DOHH2 (cell line): Measurements from ENCODE around the gene RRM2.

Experiments used
- H3F3A ChIP-seq: fragments of 200-600 bp; sonication (generic), shearing (Covaris generic); 2 replicates; pipeline ENCODE4 v1.6.0; 2016; ENCODE audit warnings: antibody characterized with exemption, mild to moderate bottlenecking; ENCODE audit not compliant: control insufficient read depth, insufficient read depth
- H3K27ac ChIP-seq: fragments of 200-600 bp; sonication (generic); 2 replicates; pipeline ENCODE4 v1.5.1; 2014; ENCODE audit warnings: low read depth, mild to moderate bottlenecking, low read length, moderate library complexity
- H3K27me3 ChIP-seq: fragments of 200-600 bp; sonication (generic); 2 replicates; pipeline ENCODE4 v1.6.1; 2014; ENCODE audit warnings: mild to moderate bottlenecking, low read length, mixed read lengths; ENCODE audit not compliant: control insufficient read depth
- H3K36me3 ChIP-seq: fragments of 200-600 bp; sonication (generic); 2 replicates; pipeline ENCODE4 v1.6.1; 2014; ENCODE audit warnings: mild to moderate bottlenecking, low read length, moderate library complexity, mixed read lengths; ENCODE audit not compliant: control insufficient read depth
- H3K4me1 ChIP-seq: fragments of 200-600 bp; sonication (generic); 2 replicates; pipeline ENCODE4 v1.6.1; 2014; ENCODE audit warnings: mild to moderate bottlenecking, low read length, mixed read lengths; ENCODE audit not compliant: control insufficient read depth
- H3K4me2 ChIP-seq: fragments of 200-600 bp; sonication (generic); 2 replicates; pipeline ENCODE4 v1.6.0; 2014; ENCODE audit warnings: mild to moderate bottlenecking, low read length, moderate library complexity
- H3K4me3 ChIP-seq: fragments of 200-600 bp; sonication (generic); 2 replicates; pipeline ENCODE4 v1.5.1; 2014; ENCODE audit warnings: mild to moderate bottlenecking, low read length, mixed read lengths
- H3K79me2 ChIP-seq: fragments of 200-600 bp; sonication (generic); 2 replicates; pipeline ENCODE4 v1.6.1; 2014; ENCODE audit warnings: mild to moderate bottlenecking, low read length, mixed read lengths; ENCODE audit not compliant: control insufficient read depth
- H3K9me2 ChIP-seq: fragments of 200-600 bp; sonication (generic); replicated peaks from 2 replicates; pipeline ENCODE4 v1.6.1; 2014; ENCODE audit warnings: mild to moderate bottlenecking, low read length, mixed read lengths; ENCODE audit not compliant: control insufficient read depth
- H3K9me3 ChIP-seq: fragments of 200-600 bp; sonication (generic); 2 replicates; pipeline ENCODE4 v1.6.1; 2014; ENCODE audit warnings: antibody characterized with exemption, low read length, mixed read lengths; ENCODE audit not compliant: control insufficient read depth, insufficient read depth
- H4K20me1 ChIP-seq: fragments of 200-600 bp; sonication (generic); 2 replicates; pipeline ENCODE4 v1.6.0; 2014; ENCODE audit warnings: low read depth, mild to moderate bottlenecking, antibody characterized with exemption, low read length, moderate library complexity; ENCODE audit not compliant: control insufficient read depth, insufficient read depth
- CTCF ChIP-seq: fragments of 200-600 bp; sonication (generic); IDR thresholded peaks from one replicate; pipeline ENCODE4 v1.5.1; 2014; ENCODE audit warnings: antibody characterized with exemption, mild to moderate bottlenecking, low read depth, low read length; ENCODE audit not compliant: poor library complexity, severe bottlenecking
- EZH2phosphoT487 ChIP-seq: fragments of 200-600 bp; sonication (generic); IDR thresholded peaks from 2 replicates; pipeline ENCODE4 v1.6.1; 2017; ENCODE audit warnings: borderline replicate concordance, mild to moderate bottlenecking, antibody characterized with exemption, low read length, moderate library complexity, mixed read lengths

RRM2 gene

GRCh38 chr2:10083692-10084211, 38.8 kb upstream of the RRM2 start:
- Histone ChIP-seq H4K20me1 (no peaks in the 10 kb centered on the region), H3K27me3 (peaks cover 8% of the 10 kb centered on the region), H3K27ac (peak overlapping the region; percentile 97), H3K4me1 (peaks cover 89% of the 10 kb centered on the region), H3K36me3 (no peaks in the 10 kb centered on the region), H3K79me2 (no peaks in the 10 kb centered on the region), H3F3A (peaks cover 33% of the 10 kb centered on the region), H3K9me2 (no peaks in the 10 kb centered on the region), H3K4me3 (peak overlapping the region; percentile 65), H3K9me3 (no peaks in the 10 kb centered on the region), H3K4me2 (peak overlapping the region; percentile 90)
- no peak for TF ChIP-seq EZH2phosphoT487
- TF ChIP-seq CTCF, result no peak

GRCh38 chr2:10084223-10084865, 38.2 kb upstream of the RRM2 start:
- H3K4me1 ChIP-seq, result peaks cover 87% of the 10 kb centered on the region
- H3K27me3 ChIP-seq, result peaks cover 2% of the 10 kb centered on the region
- TF ChIP-seq EZH2phosphoT487 (no peak), CTCF (no peak)

GRCh38 chr2:10085043-10085667, 37.4 kb upstream of the RRM2 start:
- no peak for TF ChIP-seq CTCF
- no peak for TF ChIP-seq EZH2phosphoT487
- Histone ChIP-seq H4K20me1 (no peaks in the 10 kb centered on the region), H3K9me3 (no peaks in the 10 kb centered on the region), H3K9me2 (no peaks in the 10 kb centered on the region), H3K27me3 (no peaks in the 10 kb centered on the region), H3K27ac (peak overlapping the region; percentile 29), H3K4me1 (peaks cover 92% of the 10 kb centered on the region), H3K4me3 (no peak overlapping the region), H3K79me2 (no peaks in the 10 kb centered on the region), H3K4me2 (no peak overlapping the region), H3K36me3 (no peaks in the 10 kb centered on the region), H3F3A (peaks cover 41% of the 10 kb centered on the region)

More at GRCh38 chr2:10084223-10084865, 38.2 kb upstream of the RRM2 start:
- Histone ChIP-seq H4K20me1 (no peaks in the 10 kb centered on the region), H3K9me3 (no peaks in the 10 kb centered on the region), H3F3A (peaks cover 33% of the 10 kb centered on the region), H3K9me2 (no peaks in the 10 kb centered on the region), H3K4me3 (peak overlapping the region; percentile 65), H3K4me2 (peak overlapping the region; percentile 90), H3K79me2 (no peaks in the 10 kb centered on the region), H3K27ac (peak overlapping the region; percentile 97), H3K36me3 (no peaks in the 10 kb centered on the region)
